ENCODE measurements around the gene OR5AC2. TPM values are rescaled to one million over a fixed set of nuclear protein-coding genes. Genes with fewer than 3 reads are reported as not detected.

The OR5AC2 gene
- total RNA-seq, 2 donors from 2014 or later, result not detected

DNA sequence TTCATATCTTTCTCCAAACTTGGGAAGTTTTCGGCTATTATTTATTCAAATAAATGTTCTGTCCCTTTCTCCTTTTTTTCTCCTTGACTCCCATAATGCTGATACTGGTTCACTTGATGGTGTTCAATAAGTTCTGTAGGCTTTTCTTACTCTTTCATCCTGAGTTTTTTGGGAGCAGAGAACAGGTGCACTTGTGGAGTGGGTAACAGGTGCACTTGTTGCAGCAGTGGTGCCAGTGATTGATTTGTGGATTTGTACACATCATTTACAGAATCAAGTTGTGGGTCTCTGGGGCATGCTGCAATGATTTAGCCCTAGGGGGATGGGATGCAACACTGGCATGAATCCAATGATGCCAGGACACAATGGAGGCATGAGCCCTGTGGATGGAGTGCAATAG is 28.7 kb downstream of the OR5AC2 start:
- 75 to 77% methylated on average over 1 of the region's 1 CpG for WGBS, 2 donors
- DNase-seq, result no peak
- intact Hi-C loops (cut with DNase I), result no loop called here
- H3K4me3 ChIP-seq, result no peak overlapping the region
- H3K27me3 ChIP-seq, result no peaks in the 10 kb centered on the region
- H3K36me3 ChIP-seq (replicated peaks in 1 of 2; ENCODE audit: insufficient read depth in 1 of 2, low read depth in 2 of 2), result no peaks in the 10 kb centered on the region
- peaks cover 0 to 15% (median 0%) of the 10 kb centered on the region in 3 donors for H3K9me3 ChIP-seq
- no peak overlapping the region for H3K27ac ChIP-seq
- TF ChIP-seq POLR2A (IDR thresholded peaks at IDR 0.05) (no peak), CTCF (IDR thresholded peaks at IDR 0.05) (no peak)
- no peaks in the 10 kb centered on the region for H3K4me1 ChIP-seq
- no peak for ATAC-seq

DNA sequence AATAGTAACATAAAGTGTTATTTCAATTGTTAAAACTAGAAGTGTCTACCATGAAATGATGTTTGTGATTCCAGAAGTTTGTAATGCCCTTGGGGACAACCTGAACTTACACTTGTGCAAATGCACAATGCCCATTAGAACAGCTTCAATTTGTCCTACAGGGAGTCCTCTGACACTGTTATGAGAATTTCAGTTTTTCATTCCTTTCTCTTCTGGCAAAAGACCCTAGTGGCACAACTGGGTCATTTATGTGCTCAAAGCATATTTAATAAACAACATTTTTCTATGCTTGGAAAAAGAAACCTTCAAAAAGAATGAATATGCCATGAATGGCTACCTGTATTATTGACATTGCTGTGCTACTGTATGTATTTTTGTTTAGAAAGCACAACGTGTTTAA is 43.4 kb downstream of the OR5AC2 start, which contains the start of gene OR5H1:
OR5H1 (plus strand) TSS at position 301 of the 400 bp plus-strand sequence. CDS start 1,977 bp downstream, outside the sequence.
- Histone ChIP-seq H3K4me1 (no peaks in the 10 kb centered on the region), H3K4me3 (no peak within 1 kb of the TSS), H3K36me3 (replicated peaks in 1 of 2; ENCODE audit: insufficient read depth in 1 of 2, low read depth in 2 of 2) (no peaks in the 10 kb centered on the region), H3K9me3 (no peaks in the 10 kb centered on the region), H3K27me3 (no peaks in the 10 kb centered on the region), H3K27ac (no peak within 1 kb of the TSS)
- no peak for TF ChIP-seq POLR2A (IDR thresholded peaks at IDR 0.05)
- TF ChIP-seq CTCF (IDR thresholded peaks at IDR 0.05), result no peak
- intact Hi-C loops (cut with DNase I), result no loop called here
- ATAC-seq (no peak), DNase-seq (no peak)
- 33 to 35% methylated on average over 1 of the region's 1 CpG for WGBS, 2 donors

DNA sequence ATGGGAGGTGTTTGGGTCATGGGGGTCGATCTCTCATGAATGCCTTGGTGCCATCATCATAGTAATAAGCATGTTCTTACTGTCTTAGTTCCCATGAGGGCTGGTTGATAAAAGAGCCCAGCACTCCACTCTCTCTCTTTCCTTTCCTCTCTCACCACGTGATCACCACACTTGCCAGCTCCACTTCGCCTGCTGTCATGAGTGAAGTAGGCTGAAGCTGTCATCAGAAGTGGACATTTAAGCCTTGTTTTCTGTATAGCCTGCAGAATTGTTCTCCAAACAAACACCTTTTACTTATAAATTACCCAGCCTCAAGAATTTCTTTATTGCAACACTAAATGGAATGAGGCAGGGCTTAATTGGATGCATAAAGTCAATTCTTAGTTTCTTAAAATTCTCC is 49.7 kb downstream of the OR5AC2 start:
- WGBS, 2 donors, result 35 to 42% methylated on average over 3 of the region's 3 CpGs
- H3K9me3 ChIP-seq, result no peaks in the 10 kb centered on the region
- ATAC-seq (no peak), DNase-seq (no peak)
- H3K36me3 ChIP-seq (replicated peaks in 1 of 2; ENCODE audit: insufficient read depth in 1 of 2, low read depth in 2 of 2), result no peaks in the 10 kb centered on the region
- no peaks in the 10 kb centered on the region for H3K4me1 ChIP-seq
- no peak overlapping the region for H3K4me3 ChIP-seq
- H3K27me3 ChIP-seq, result no peaks in the 10 kb centered on the region
- no peak overlapping the region for H3K27ac ChIP-seq
- intact Hi-C loops (cut with DNase I), result no loop called here
- TF ChIP-seq CTCF (IDR thresholded peaks at IDR 0.05) (no peak), POLR2A (IDR thresholded peaks at IDR 0.05) (no peak)

Other genes starting within 250 kb of the OR5AC2 start
- 10 to 100 TPM; 22.1 to 32.3 TPM for gene RIOX2, start 114.7 kb upstream of the OR5AC2 start, total RNA-seq
- not detected for gene GABRR3, start 51.9 kb upstream of the OR5AC2 start, total RNA-seq
- not detected for gene OR5H1, start 43.5 kb downstream of the OR5AC2 start, total RNA-seq
- gene OR5H14, start 60.3 kb downstream of the OR5AC2 start, total RNA-seq, result not detected
- not detected for gene OR5H15, start 79.5 kb downstream of the OR5AC2 start, total RNA-seq
- gene OR5H6, start 177.1 kb downstream of the OR5AC2 start, total RNA-seq, result not detected
- gene OR5H2, start 195.3 kb downstream of the OR5AC2 start, total RNA-seq, result not detected

All from body of pancreas (tissue), 4 donors.